ENCODE data around the gene SHMT1. TPM values are rescaled to one million over a fixed set of nuclear protein-coding genes. Genes with fewer than 3 reads are reported as not detected.

The SHMT1 gene

Small RNA genes lying within 50 kb of the gene (small RNA-seq; reads per million reads assigned to genes)
- not detected for gene AL353997.5
